GM23248 (cell line): ENCODE data around the gene PIGQ.

Source experiments
- EZH2 ChIP-seq: fragments of 200-600 bp; sonication (generic); IDR thresholded peaks from 2 replicates; pipeline ENCODE4 v1.6.1; 2018; ENCODE audit warnings: antibody characterized with exemption, mild to moderate bottlenecking; ENCODE audit not compliant: insufficient read depth, poor library complexity, severe bottlenecking
- EZH2phosphoT487 ChIP-seq: fragments of 200-600 bp; sonication (generic); IDR thresholded peaks from 2 replicates; pipeline ENCODE4 v1.6.1; 2018; ENCODE audit warnings: antibody characterized with exemption, moderate library complexity, mild to moderate bottlenecking, low read depth; ENCODE audit not compliant: insufficient read depth

- TF ChIP-seq EZH2 (no peak), EZH2phosphoT487 (no peak)
These were observed 21.2 kb upstream of the PIGQ start for GRCh38 chr16:548586-548985.
